A549 (cell line): Measurements from ENCODE around the gene CYP1A1.

Source experiments
- CBX2 ChIP-seq: fragments of 200-600 bp; sonication (generic); IDR thresholded peaks from 2 replicates; pipeline ENCODE4 v1.6.1; 2016; ENCODE audit warnings: low read depth, mild to moderate bottlenecking, borderline replicate concordance
- CTCF ChIP-seq: fragments of >200 bp; sonication (Bioruptor Twin); formaldehyde crosslinking; IDR thresholded peaks from 3 replicates; pipeline ENCODE4 v1.5.1; 2016
- HDAC2 ChIP-seq: fragments of 200-600 bp; sonication (generic); IDR thresholded peaks from 2 replicates; pipeline ENCODE4 v1.6.1; 2016
- KDM1A ChIP-seq: fragments of 200-600 bp; sonication (generic); IDR thresholded peaks from 2 replicates; pipeline ENCODE4 v1.6.1; 2016; ENCODE audit warnings: low read depth, mild to moderate bottlenecking
- MAX ChIP-seq: IDR thresholded peaks from 2 replicates; pipeline ENCODE4 v1.6.1; 2012
- MAZ ChIP-seq: fragments of 150-350 bp; IDR thresholded peaks from 2 replicates; pipeline ENCODE4 v1.6.1; 2014; ENCODE audit warnings: antibody characterized with exemption, low read depth, low read length, borderline replicate concordance
- POLR2A ChIP-seq: IDR thresholded peaks from 2 replicates; pipeline ENCODE4 v1.6.1; 2012; ENCODE audit warnings: mild to moderate bottlenecking, low read length
- REST ChIP-seq: fragments of 200-600 bp; sonication (generic); IDR thresholded peaks from 2 replicates; pipeline ENCODE4 v1.6.1; 2016; ENCODE audit warnings: antibody characterized with exemption, mild to moderate bottlenecking, moderate library complexity
- RNF2 ChIP-seq: fragments of 200-600 bp; sonication (generic); IDR thresholded peaks from 2 replicates; pipeline ENCODE4 v1.6.1; 2016; ENCODE audit warnings: low read depth, mild to moderate bottlenecking, antibody characterized with exemption, moderate library complexity, borderline replicate concordance
- TFCP2L1 ChIP-seq: fragments of 250-450 bp; sonication (Bioruptor Pico); IDR thresholded peaks from 2 replicates; pipeline ENCODE4 v1.5.0; 2021; ENCODE audit warnings: mild to moderate bottlenecking
- ZNF302 ChIP-seq: fragments of 250-450 bp; sonication (Bioruptor Pico); IDR thresholded peaks from 2 replicates; pipeline ENCODE4 v1.9.0; 2021; ENCODE audit warnings: inconsistent platforms, mild to moderate bottlenecking, moderate library complexity

GRCh38 chr15:74746389-74746788, 21.1 kb upstream of the CYP1A1 start:
- TF ChIP-seq CTCF (no peak), CBX2 (no peak), MAZ (no peak), REST (no peak), POLR2A (no peak), KDM1A (no peak), RNF2 (no peak), HDAC2 (no peak), MAX (no peak), TFCP2L1 (CRISPR knock-in tag) (no peak), ZNF302 (CRISPR knock-in tag) (no peak)
